ENCODE measurements around the gene HLA-G.
"Not testable (repeated sequence)": the region's sequence is repeated elsewhere in the genome, so short reads cannot be mapped to it uniquely, and the experiment has no call there.

The HLA-G gene

GRCh38 chr6:29870104-29870503, 42.5 kb downstream of the HLA-G start:
- no peak for DNase-seq (ENCODE audit: low read depth, low spot score)

GRCh38 chr6:29872791-29873190, 45.2 kb downstream of the HLA-G start:
- DNase-seq (ENCODE audit: low read depth, low spot score), result no peak

- DNase-seq (ENCODE audit: low read depth, low spot score), result no peak
Observed at GRCh38 chr6:29875257-29875656, 47.6 kb downstream of the HLA-G start.

- DNase-seq (ENCODE audit: low read depth, low spot score), result not testable (repeated sequence)
Observed at GRCh38 chr6:29875734-29876133, 48.1 kb downstream of the HLA-G start.

All from ELF-1 (cell line).